ENCODE results near the gene IL12RB1.

IL12RB1 gene

DNA sequence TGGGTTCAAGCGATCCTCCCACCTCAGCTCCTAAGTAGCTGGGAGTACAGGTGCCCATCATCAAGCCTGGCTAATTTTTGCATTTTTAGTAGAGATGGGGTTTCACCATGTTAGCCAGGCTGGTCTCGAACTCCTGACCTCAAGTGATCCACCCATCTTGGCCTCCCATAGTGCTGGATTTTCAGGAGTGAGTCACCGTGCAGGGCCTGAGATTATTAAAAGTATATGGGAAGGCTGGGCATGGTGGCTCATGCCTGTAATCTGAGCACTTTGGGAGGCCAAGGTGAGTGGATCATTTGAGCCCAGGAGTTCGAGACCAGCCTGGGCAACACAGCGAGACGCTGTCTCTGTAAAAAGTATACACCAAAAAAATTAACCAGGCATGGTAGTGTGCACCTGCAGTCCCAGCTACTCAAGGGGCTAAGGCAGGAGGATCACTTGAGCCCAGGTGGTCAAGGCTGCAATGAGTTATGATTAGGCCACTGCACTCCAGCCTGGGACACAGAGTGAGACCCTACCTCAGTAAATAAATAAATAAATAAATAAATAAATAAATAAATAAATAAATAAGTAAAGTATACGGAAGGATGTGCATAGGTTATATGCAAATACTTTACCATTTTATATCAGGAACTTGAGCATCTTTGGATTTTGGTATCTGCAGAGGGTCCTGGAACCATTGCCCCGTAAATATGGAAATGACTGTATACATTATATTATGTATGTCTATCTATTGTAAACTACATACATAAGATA, 854 bp downstream of the IL12RB1 start:
- DNase-seq = no peak

- no peak for DNase-seq
Measured at GRCh38 chr19:18083929-18084684, 2.6 kb downstream of the IL12RB1 start.

- DNase-seq = no peak
Measured at GRCh38 chr19:18074192-18074591, 12.5 kb downstream of the IL12RB1 start.

GRCh38 chr19:18073197-18073596, 13.5 kb downstream of the IL12RB1 start:
- DNase-seq = no peak

DNA sequence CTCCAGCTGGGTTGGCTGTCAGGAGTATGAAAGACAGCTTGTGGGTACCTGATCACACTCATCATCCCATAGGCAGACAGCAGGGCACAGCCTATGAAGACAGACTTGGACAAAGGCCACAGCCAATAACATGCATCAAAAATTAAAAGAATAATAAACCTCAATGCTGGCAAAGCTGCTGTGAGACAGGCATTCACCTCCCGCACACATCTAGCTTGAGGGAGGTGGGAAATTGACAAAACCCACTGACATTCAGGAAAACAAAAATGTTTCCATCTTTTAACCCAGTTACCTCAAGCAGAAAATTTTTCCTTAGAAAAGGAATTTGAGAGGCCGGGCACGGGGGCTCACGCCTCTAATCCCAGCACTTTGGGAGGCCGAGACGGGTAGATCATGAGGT, 14.4 kb downstream of the IL12RB1 start:
- DNase-seq = no peak

DNA sequence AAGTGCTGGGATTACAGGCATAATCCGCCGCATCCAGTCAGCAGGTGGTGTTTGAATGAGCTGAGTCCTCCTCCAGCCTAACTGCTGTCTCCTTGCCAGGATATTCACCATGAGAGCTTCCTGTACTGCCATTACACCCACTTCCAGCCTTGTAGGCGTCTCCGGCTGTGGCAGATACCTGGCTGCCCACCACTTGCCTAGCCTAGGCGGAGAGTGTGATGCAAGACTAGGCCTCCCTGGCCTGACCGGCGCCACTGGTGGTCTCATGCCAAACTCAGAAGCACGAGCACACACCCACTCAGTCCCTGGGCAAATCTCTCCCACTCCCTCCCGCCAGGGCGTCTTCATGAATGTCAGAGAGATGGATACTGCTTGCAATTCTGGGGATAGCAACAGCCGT, 16.6 kb downstream of the IL12RB1 start:
- no peak for DNase-seq

GRCh38 chr19:18069383-18069782, 17.4 kb downstream of the IL12RB1 start:
- no peak for DNase-seq

DNA sequence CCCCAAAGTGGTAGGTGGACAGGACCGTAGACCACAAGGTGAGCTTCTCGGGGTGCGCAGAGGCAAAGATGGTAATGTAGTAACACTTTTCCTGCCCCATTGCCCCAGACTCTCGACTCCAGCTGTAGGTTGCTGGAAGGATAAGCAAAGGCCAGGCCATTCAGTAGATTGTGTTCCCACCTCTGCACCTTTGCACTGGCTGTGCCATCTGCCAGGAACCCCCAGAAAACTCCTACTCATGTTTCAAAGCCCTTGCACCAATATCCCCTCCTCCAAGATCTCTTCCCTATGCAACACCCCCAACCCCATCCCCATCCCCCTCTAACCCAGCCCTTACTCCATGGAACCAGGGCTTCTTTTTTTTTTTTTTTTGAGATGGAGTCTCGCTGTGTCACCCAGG, 18.3 kb downstream of the IL12RB1 start:
- no peak for DNase-seq

GRCh38 chr19:18065173-18065495, 21.6 kb downstream of the IL12RB1 start:
- DNase-seq = no peak

GRCh38 chr19:18063463-18063862, 23.3 kb downstream of the IL12RB1 start:
- DNase-seq = no peak

DNA sequence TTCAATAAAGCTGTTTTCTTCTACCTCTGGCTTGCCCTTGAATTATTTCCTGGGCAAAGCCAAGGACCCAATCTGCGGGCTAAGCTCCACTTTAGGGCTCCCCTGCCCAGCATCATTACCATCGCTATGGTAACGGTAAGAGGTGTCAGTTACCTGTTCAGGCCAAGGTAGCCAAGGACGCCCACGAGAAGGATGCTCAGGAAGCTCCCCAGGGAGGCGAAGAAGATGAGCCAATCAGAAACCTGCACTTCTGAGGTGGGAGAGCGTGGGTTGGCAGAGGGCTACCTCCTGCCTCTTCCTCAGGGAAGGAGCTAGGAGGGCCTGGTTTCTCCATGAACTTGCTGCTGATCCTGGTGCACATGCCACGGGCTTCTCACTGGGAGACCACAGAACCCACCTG, 24.7 kb downstream of the IL12RB1 start:
- DNase-seq = no peak

- DNase-seq = no peak
Measured at GRCh38 chr19:18060472-18060871, 26.3 kb downstream of the IL12RB1 start.

GRCh38 chr19:18059902-18060301, 26.8 kb downstream of the IL12RB1 start:
- no peak for DNase-seq

GRCh38 chr19:18059297-18059696, 27.4 kb downstream of the IL12RB1 start:
- DNase-seq = no peak

- DNase-seq = peak; percentile 91
Measured at GRCh38 chr19:18058208-18059009, 28.3 kb downstream of the IL12RB1 start.

DNA sequence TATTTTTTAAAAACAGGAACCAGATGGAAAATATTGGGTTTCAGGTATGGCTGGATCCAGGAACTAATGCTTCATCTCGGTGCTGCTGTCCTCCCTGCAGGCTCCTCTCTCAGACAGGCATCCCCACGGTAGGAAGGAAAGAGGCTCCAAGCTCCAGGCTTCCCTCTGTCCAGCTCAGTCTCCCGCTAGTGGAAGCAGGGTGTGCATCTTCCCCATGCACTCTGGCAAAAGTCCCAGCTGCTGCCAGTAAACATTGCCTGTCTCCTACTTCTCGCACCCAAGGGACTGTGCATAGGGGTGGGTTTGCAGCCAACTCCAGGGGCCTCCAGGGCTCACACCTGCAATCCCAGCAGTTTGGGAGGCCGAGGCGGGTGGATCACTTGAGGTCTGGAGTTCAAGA, 29.2 kb downstream of the IL12RB1 start:
- no peak for DNase-seq

- DNase-seq = no peak
Measured at GRCh38 chr19:18055967-18056366, 30.8 kb downstream of the IL12RB1 start.

GRCh38 chr19:18053576-18054219, 33.0 kb downstream of the IL12RB1 start:
- DNase-seq = peak; percentile 34

DNA sequence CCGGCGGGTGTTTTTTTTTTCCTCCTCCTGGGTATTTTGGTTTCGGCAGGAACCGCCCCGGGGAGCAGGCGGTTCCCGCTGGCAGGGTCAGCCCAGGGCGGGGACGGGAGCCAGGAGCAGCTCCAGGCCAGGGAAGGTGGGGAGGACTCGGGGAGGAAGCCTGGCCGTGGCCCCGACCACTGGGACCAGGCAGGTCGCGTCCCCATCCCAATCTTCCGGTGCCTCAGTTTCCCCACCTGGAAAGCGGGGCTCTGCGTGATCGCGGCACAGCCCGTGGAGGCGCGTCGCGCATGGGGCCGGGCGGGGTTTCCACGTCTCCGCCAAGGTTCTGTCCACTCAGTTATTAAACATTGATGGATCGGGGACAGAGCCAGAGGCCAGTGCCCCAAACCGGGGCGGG, 34.8 kb downstream of the IL12RB1 start:
- no peak for DNase-seq

DNA sequence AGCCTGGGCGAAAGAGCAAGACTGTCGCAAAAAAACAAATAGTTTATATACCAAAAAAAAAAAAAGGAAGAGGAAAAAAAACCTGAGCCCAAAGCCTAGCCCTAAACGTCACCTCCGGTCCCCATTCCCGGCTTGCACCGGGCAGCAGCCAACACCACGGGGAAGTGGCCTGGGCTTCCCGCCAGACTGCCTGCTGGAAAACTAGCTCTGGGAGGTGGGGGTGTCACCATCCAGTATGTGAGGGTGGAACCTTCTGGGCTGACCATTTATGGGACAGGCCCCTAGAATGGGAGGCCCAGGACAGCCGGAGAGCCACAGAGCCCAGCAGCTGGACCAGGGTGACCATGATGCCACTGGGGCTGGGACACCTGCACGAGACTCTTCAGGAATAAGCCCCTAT, 37.3 kb downstream of the IL12RB1 start:
- DNase-seq = no peak

GRCh38 chr19:18046059-18046718, 40.5 kb downstream of the IL12RB1 start:
- DNase-seq = no peak

DNA sequence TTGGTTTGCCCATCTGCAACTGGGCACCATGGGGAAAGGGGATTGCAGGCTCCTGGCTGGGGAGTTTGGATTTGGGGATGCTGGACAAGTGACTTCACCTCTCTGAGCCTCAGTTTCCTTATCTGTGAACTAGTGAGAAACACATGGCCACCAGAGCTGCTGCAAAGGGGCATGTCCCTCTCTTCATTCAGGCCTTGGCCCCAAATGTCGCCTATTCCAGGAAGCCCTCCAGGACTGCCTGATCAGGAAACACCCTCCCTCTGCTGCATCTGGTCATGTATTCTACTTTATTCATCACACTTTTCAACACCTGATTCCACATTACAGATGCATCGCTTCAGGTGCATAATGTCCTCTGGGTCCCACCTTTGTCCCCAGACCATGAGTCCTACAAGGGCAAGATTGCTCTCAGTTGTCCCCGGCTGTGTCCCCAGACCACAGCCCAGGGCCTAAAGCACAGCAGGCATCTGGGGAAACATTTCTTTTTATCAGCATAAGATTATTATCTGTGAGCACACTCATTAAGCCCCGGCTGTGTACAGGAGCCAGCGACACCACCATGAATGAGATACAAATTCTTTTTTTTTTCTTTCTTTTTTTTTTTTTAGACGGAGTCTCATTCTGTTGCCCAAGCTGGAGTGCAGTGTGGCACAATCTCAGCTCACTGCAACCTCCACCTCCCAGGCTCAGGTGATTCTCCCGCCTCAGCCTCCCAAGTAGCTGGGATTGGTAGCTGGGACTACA, 41.3 kb downstream of the IL12RB1 start:
- no peak for DNase-seq
